Stimulated activated CD4-positive, alpha-beta T cell treated with anti-CD3 and anti-CD28 coated beads, Interleukin-12 subunit alpha, Interleukin-12 subunit beta, amount 100 ng/mL, for 48 hours (primary cell): ENCODE results near the gene ZNF438.
"Not testable (repeated sequence)": the region's sequence is repeated elsewhere in the genome, so short reads cannot be mapped to it uniquely, and the experiment has no call there.

ENCODE experiments used
- DNase-seq, 3 donors: peaks; one replicate each; pipeline ENCODE4 v3.0.0-alpha.2; 2020; ENCODE audit warnings: low read depth in 2 of 3, low spot score in 1 of 3

The ZNF438 gene

DNA sequence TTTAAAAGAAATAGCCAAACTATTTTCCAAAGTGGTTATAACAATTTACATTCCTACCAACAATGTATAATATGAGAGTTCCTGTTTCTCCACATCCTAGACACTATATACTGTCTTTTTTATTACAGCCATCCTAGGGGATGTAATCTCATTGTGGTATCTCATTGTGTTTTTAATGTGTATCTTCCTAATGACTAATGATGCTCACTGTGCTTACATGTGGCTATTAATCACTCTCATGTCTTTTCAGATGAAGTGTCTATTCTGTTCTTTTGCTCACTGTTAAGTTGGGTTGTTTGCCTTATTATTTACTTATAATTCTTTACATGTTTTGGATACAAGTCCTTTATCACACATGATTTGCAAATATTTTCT lies 71.8 kb downstream of the ZNF438 start:
- DNase-seq, result no peak

DNA sequence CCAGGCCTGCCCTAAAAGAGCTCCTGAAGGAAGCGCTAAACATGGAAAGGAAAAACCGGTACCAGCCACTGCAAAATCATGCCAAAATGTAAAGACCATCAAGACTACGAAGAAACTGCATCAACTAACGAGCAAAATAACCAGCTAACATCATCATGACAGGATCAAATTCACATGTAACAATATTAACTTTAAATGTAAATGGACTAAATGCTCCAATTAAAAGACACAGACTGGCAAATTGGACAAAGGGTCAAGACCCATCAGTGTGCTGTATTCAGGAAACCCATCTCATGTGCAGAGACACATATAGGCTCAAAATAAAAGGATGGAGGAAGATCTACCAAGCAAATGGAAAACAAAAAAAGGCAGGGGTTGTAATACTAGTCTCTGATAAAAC lies 82.4 kb downstream of the ZNF438 start:
- not testable (repeated sequence) for DNase-seq

DNA sequence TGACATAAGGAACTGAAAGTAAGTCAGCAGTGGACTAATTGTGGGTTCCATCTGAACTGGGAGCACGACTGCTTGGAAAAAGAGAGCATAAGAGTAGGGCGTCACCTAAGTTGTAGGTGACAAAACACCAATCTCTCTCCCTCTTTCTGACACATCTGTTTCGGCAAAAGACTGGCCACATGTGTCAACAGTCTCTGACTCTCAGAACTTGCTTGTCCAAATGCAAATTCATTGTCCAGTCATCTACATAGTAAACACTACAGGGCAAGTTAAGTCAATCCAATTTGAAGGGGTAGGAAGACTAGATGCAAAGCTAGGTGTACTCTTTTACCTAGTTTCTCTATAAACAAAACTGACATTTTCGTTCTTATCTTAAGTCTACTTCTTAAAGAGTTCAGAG lies 87.7 kb downstream of the ZNF438 start:
- no peak for DNase-seq

DNA sequence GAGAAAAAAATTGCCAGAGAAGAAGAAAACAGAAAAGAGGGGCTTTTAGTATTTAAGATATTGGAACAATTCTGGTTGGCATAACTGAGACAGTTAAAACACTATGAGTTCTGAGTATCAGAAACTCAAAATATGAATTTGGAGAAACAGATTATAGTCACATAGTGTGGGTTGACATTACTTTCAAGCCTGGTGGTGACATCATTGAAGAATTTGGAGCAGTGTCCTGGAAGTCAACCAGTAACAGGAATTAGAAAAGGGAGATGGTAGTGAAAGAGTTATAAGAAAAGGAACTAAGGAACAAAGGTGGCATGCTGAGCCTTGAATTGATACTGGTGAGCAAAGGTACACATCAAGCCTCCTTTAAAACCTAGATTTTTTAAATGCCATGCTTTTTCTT lies 88.2 kb downstream of the ZNF438 start:
- DNase-seq, result no peak

DNA sequence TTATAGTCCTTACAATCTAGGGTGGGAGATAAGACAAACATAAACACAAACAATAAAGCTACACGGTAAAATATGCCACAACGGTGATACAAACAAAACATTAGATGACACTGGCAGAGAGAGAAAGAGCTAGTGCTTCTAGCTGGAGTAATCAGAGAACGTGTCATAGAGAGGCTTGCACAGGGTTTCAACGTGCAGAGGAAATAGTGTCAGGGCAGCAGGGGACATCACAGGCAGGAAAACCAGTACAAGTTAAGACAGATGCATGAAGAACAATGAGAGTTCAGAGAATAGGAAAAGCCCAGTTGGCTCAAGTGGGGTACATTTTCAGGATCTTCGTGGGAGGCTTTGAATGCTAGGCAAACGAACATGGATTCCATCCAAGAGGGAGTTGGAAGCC lies 91.4 kb downstream of the ZNF438 start:
- no peak for DNase-seq

DNA sequence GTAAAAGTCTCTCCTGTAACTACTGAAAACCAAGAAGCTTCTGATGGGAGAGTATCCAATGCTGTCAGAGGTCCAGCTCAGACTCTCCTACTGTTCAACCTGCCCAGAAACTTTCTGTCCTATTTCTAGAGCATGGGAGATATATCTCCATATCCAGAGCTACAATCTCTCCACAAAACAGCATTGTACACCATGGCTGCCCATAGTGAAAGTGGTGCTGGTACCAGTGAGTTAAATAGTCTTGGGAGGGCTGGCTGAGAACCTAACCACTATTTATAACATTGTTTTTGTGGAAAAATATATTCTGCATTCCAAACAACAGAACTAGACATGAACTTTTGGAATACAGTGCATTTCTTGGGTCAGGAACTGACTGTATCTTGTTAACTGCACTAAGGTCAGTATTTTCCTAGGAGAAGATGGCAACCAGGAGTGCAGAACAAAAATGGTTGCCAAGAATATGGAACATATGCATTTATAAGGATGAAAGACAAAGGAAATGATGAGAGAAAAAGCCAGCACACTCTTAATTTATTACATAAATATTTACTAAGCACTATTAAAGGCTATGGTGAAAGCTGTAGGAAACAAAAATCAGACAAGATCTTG lies 91.9 kb downstream of the ZNF438 start:
- no peak for DNase-seq

DNA sequence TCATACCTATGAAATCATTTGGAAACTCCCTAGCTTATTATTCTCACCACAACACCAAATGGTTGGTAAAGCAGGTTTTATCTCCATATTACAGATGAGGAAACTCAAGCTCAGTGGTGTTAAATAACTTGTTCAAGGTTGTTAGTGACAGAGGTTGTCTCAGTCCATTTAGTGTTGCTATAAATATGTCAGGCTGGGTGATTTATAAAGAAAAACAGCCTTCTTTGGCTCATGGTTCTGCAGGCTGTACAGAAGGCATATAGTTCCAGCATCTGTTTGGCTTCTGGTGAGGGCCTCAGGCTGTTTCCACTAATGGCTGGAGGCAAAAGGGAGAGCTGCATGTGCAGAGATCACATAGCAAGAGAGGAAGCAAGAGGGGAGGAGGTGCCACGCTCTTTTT lies 96.6 kb downstream of the ZNF438 start:
- DNase-seq, result no peak

DNA sequence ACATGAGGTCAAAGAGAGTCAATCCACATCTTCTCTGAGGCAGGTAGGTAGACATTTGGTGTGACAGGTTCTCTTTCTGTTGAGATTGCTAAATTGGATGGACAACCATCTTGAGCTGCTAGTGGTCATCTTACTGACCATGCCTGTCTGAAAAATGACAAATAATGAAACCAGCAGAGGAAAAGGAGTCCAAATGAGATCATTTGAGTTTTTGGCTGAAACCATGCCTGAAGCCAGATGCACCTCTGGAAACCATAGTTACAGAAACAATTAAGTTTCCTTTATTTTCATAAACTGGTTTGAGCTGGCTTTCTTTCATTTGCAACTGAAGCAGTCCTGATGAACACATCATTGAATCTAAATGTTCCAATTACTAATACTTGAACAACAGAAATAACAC lies 100.6 kb downstream of the ZNF438 start:
- no peak for DNase-seq

DNA sequence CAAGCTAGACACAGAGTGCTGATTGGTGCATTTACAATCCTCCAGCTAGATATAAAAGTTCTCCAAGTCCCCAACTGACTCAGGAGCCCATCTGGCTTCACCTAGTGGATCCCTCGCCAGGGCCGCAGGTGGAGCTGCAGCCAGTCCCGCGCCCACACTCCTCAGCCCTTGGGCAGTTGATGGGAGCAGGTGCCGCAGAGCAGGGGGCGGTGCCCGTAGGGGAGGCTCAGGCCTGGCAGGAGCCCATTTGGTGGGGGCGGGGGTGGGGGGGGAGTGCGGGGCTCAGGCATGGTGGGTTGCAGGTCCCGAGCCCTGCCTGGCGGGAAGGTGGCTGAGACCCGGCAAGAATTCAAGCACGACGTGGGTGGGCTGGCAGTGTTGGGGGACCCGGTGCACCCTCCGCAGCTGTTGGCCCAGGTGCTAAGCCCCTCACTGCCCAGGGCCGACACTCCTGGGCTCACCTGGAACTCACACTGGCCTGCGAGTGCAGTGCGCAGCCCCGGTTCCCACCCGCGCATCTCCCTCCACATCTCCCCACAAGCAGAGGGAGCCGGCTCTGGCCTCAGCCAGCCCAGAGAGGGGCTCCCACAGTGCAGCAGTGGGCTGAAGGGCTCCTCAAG lies 101.7 kb downstream of the ZNF438 start:
- no peak for DNase-seq

DNA sequence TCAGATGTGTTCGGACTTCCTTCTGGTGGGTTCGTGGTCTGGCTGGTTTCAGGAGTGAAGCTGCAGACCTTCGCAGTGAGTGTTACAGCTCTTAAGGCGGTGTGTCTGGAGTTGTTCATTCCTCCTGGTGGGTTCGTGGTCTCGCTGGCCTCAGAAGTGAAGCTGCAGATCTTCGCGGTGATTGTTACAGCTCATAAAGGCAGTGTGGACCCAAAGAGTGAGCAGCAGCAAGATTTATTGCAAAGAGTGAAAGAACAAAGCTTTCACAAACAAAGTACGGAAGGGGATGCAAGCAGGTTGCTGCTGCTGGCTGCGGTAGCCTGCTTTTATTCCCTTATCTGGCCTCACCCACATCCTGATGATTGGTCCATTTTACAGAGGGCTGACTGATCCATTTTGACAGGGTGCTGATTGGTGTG lies 102.3 kb downstream of the ZNF438 start:
- not testable (repeated sequence) for DNase-seq

DNA sequence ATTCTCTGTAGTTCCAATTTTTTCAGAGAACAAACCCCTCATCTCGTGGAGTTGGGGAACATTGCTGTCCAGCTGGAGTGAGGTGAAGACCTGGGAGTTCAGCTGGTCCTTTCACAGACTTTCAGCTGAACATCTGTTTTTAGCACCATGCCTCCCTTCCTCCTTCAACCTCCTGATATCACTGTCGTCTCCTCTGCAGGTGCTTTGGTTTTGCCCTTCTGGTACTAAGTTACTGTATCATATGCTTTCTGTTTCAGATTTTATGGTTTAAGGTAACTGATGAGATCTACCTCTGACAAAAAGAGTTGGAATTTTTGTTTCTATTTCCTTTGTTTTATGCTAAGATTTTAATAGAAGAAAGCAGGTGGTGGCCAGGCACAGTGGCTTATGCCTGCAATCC lies 102.9 kb downstream of the ZNF438 start:
- DNase-seq, result no peak

DNA sequence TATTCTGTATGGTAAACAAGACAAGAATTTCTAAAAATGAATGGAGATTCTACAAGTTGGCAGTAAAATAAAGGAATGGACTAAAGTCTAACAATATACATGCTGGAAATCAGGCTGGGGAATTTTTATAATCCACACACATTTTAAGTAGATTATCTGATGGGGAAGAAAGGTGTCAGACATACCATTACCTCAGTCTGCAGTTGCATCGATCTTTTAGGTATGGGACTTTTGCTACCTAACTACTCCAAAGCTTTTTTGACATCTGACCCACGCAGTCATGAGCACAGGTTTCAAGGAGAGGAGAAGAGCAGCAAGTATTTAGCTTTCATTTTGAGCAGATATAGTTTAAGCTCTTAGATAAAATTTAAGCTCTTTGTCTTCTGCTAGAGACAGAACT lies 113.0 kb downstream of the ZNF438 start:
- no peak for DNase-seq

DNA sequence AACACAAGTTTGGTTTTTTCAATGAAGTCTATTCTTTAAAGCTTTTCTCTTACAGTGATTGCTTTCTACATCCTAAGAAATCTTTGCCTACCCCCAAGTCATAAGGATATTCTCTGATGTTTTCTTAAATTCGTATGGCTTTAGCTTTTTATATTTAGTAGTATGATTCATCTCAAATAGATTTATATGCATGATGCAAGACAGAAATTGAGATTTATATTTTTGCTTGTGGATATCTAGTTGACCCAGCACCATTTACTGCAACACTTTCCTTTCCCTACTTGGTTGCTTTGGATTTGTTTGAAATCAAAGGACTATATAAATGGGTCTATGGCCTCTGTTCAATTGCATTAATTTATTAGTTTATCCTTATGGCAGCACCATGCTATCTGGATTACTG lies 113.9 kb downstream of the ZNF438 start:
- no peak for DNase-seq

DNA sequence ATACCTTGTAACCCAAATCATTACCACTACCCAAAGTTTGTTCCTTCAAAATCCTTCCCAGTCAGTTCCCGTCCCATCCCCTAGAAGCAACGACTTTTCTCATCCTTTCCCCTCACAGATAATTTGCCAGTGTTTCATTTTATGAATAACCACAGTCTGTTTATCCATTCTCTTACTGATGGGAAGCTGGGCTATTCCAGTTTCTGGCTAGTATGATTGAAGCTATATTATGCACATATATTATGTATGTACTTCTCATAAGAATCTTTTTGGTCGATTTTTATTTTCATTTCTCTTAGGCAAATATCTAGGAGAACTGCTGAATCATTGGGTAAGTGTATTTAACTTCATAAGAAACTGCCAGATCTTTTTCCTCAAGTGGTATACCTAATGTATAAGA lies 114.6 kb downstream of the ZNF438 start:
- no peak for DNase-seq

DNA sequence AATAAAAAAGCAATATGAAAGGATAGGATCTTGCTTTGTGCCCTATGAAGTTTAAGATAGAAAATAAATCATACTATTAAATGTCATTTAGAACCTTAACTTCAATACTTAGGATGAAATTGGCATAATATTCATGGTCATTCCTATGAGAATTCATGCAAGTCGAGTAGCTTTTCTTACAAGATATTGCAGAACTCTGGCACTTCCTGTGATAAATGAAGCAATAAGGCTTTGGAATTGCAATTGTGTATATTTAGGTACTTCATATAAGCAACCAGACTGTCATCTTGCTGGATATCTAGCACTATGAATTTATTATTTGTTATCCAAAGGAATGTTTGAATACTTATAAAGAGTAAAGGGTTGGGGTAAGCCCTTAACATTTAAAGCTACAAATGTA lies 116.5 kb downstream of the ZNF438 start:
- no peak for DNase-seq

DNA sequence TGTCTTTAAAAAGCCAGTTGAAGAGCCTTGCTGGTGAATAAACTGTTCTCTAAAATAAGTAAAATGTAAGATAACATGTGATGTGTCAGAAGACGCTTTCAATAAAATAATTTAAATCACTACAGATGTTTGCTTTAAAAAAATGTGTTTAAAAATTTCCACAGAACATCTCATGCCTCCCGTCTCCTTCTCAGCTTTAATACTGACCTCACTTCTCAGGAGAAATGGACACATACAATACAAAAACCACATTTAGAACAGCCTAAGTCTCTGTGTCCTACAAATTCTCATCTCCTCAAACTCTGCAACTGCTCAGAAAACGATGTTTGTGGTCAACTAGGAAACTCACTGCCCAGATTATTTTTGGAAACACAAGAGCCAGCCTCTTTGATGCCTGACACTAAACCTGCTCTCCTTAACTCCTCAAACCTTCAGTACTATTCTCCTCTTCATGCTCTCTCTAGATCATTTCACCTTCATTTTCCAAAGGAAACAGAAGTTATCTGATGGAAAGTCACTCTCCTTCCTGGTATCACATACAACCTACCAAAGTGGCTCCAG lies 120.3 kb downstream of the ZNF438 start:
- DNase-seq, result no peak

DNA sequence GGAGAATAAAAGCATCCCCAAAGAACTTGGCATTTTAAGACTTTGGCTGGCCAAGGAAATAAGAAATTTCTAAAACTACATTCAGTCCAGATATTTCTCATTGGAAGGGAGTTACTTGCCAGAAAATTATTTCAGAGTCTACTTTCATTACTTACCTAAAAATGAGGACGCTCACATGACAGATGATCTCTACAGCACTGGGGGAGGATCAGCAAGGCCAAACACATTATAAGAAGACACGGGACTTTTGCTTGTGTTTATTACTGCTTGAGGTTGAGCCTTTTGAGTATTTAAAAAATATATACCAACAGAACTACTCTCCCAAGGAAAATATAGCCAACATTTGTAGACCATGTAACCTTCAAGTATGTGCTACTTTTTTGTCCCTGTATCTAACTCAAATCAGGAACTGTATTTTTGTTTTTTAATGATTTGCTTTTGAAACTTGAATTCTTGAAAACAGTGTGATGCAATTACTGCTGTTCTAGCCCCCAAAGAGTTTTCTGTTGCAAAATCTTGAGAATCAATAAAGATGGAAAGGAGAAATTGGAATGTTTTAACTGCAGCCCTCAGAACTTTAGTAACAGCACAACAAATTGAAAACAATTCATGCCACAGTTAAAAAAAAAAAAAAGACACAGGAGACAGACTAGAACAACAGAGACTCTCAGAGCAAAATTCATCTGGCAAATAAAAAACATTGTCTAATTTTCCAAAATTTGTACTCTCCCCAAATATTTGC lies 128.1 kb downstream of the ZNF438 start:
- no peak for DNase-seq

DNA sequence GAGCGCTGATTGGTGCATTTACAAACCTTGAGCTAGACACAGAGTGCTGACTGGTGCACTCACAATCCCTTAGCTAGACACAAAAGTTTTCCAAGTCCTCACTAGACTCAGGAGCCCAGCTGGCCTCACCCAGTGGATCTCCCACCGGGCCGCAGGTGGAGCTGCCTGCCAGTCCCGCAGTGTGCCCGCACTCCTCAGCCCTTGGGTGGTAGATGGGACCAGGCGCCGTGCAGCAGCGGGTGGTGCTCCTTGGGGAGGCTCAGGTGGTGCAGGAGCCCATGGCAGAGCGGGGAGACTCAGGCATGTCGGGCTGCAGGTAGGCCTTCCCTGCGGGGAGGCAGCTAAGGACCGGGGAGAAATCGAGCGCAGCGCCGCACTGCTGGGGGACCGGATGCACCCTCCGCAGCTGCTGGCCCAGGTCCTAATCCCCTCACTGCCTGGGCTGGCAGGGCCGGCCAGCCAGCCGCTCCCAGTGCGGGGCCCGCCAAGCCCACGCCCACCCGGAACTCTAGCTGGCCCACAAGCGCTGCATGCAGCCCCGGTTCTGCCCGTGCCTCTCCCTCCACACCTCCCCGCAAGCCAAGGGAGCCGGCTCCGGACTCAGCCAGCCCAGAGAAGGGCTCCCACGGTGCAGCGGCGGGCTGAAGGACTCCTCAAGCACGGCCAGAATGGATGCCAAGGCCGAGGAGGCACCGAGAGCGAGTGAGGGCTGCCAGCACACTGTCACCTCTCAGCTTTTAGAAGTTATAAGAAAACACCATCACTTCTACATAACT lies 128.9 kb downstream of the ZNF438 start:
- DNase-seq, result no peak

DNA sequence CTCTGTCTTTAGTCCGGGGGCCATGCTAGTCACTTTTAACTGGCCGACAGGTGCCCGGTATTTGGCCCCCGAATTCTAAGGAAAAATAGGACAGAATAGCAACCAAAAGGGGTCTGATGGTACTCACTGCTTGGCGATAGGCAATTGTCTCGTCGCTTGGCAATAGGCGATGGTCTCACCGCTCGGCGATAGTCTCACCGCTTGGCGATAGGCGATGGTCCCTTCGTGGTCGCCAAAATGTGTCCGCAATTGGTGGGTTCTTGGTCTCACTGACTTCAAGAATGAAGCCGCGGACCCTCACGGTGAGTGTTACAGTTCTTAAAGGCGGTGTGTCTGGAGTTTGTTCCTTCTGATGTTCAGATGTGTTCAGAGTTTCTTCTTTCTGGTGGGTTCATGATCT lies 130.2 kb downstream of the ZNF438 start:
- DNase-seq, result not testable (repeated sequence)

DNA sequence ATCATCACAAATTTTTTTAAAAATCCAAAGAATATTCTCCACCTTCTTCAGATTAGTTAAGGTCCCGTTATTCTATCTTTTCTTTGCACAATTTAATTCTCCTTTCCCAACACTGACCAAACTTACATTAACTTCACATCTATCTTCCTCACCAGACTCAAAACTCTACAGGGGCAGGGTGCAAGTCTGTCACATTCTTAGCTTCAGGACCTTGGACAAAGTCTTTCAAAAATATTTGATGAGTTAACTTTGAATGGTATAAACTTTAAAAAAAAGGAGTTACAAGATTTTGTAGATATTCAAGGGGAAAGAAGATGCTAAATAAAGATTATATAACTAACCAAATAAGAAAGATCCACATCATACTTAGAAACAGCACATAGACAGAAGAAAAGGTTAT lies 132.7 kb downstream of the ZNF438 start:
- no peak for DNase-seq

DNA sequence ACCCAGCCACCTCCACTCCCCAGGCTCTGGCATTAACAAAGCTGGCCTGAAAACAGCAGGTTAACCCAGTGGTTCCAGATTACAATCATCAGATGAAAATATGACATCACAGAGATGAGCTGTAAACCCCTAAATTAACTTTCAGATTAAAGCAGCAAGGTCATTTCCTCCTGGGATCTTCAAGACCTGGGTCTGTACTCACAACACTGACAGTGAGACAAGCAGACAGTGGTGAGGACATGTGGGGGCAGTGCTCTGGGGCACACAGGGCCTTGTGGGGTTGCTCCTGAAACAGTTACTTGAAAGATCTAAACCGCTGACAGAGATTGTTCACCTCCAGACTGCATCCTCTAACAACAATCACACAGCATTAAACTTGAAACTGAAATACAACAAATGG lies 134.1 kb downstream of the ZNF438 start:
- no peak for DNase-seq

DNA sequence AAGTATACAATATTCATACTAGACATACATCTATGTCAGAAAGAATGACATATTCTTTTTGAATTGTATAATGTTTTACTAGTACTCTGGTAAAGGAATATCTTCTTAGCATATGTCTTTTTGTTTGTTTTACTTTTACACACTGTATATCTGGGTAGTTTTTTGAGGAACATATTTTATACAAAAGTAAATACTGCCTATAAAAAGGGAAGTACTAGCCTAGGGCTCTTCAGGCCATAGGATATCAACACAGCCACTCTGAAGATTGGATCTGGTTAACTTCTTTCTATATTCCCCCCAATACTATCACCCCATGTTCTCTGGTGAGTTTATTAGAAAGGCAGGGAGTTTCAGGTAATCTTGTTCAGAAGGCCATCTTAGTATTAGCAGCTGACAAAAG lies 134.6 kb downstream of the ZNF438 start:
- DNase-seq, result no peak
